ENCODE data around the gene TRPM3. TPM values are rescaled to one million over a fixed set of nuclear protein-coding genes. Genes with fewer than 3 reads are reported as not detected.

TRPM3 gene
- 1 to 10 TPM in 3 of 4 donors, under 1 TPM in 1; 0.51 to 8.4 (median 3.3) TPM for total RNA-seq

DNA sequence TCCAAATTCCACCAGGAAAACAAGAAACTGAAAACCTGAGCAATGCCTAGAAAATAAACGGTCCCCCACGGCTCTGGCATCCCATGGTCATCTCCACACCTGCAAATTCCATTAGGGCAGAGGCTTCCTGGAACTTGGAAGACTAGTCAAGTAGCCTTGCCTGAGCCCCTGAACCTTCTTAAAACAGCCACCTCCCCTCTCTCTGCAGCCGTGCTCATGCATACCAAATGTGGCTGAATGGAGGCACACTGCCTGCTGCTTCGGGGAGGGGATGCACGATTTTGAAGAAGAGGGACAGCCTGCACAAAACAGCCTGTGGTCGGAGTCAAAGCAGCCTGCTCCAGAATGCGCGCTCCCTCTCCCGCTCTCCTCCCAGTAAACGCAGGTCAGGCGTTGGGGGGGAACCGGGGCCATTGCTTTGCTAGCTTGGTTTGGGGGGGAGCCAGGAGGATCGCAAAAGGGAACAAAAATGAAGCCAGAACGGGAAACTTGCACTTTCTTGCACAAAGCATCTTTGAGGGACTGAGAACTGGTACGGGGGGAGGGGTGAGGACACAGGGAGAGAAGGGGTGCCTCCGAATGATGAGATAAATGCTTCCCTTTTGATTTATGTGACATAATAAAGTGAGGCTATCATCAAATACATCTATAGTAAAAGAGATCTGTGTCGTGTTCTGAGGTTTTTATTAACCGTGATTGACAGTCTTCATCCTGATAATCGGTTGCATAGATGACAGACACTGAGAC lies at the start of gene TRPM3:
Gene TRPM3 (minus strand): TSS at position 347 of the 747 bp plus-strand sequence. CDS start 267 bp downstream, at position 80.
- Histone ChIP-seq H3K27ac (no peak within 1 kb of the TSS), H3K9me3 (no peaks in the 10 kb centered on the region), H3K4me3 (no peak within 1 kb of the TSS), H3K27me3 (no peaks in the 10 kb centered on the region), H3K36me3 (no peaks in the 10 kb centered on the region), H3K4me1 (no peaks in the 10 kb centered on the region)
- no peak for DNase-seq
- no peak for TF ChIP-seq POLR2A (IDR thresholded peaks at IDR 0.05)
- no peak for TF ChIP-seq CTCF (IDR thresholded peaks at IDR 0.05)
- intact Hi-C loops (cut with DNase I; ENCODE audit: low total_unique reads): no loop called here

DNA sequence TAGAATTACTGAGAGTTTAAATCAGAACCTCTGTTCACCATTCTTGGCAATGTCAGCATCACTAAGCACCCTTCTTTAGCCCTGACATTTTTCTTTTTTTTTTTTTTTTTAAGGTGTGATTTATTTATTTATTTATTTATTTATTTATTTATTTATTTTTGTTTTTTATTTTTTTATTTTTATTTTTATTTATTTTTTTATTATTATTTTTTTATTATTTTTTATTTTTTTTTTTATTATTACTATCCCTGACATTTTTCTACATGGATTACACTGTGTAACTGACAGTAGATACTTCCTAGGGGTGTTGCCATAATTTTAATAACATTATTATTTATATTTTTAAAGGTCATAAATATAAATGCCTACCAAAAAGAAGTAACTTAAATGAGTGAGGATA lies 47.0 kb upstream of the TRPM3 start:
- no peak for DNase-seq
- no peaks in the 10 kb centered on the region for H3K36me3 ChIP-seq
- no peaks in the 10 kb centered on the region for H3K4me1 ChIP-seq
- H3K9me3 ChIP-seq: no peaks in the 10 kb centered on the region
- no peak overlapping the region for H3K27ac ChIP-seq
- TF ChIP-seq CTCF (IDR thresholded peaks at IDR 0.05) (no peak), POLR2A (IDR thresholded peaks at IDR 0.05) (no peak)
- no peaks in the 10 kb centered on the region for H3K27me3 ChIP-seq
- no peak overlapping the region for H3K4me3 ChIP-seq
- intact Hi-C loops (cut with DNase I; ENCODE audit: low total_unique reads): no loop called here

DNA sequence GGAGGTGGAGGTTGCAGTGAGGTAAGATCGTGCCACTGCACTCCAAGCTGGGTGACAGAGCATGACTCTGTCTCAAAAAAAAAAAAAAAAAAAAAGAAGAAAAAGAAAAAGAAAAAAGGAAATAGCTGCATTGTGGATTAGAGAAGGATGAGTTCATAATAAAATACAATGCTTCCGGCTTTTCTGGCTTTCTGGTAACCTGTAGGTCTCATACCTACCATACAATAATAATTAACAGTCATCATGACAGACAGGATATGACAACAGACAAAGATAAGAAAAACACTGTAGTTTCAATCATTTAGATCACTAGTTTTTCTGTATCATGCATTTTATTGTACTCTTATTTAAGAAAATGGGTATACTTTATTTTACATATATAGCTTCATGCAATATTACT lies 40.7 kb upstream of the TRPM3 start:
- Histone ChIP-seq H3K9me3 (no peaks in the 10 kb centered on the region), H3K27ac (no peak overlapping the region), H3K36me3 (no peaks in the 10 kb centered on the region), H3K4me1 (no peaks in the 10 kb centered on the region), H3K4me3 (no peak overlapping the region), H3K27me3 (no peaks in the 10 kb centered on the region)
- intact Hi-C loops (cut with DNase I; ENCODE audit: low total_unique reads): no loop called here
- DNase-seq: no peak
- TF ChIP-seq CTCF (IDR thresholded peaks at IDR 0.05) (no peak), POLR2A (IDR thresholded peaks at IDR 0.05) (no peak)

GRCh38 chr9:71157731-71158130 lies 36.3 kb upstream of the TRPM3 start:
- intact Hi-C loops (cut with DNase I; ENCODE audit: low total_unique reads): no loop called here
- no peaks in the 10 kb centered on the region for H3K9me3 ChIP-seq
- no peak overlapping the region for H3K27ac ChIP-seq
- no peaks in the 10 kb centered on the region for H3K4me1 ChIP-seq
- no peak overlapping the region for H3K4me3 ChIP-seq
- no peaks in the 10 kb centered on the region for H3K27me3 ChIP-seq
- DNase-seq: no peak
- H3K36me3 ChIP-seq: no peaks in the 10 kb centered on the region
- TF ChIP-seq POLR2A (IDR thresholded peaks at IDR 0.05) (no peak), CTCF (IDR thresholded peaks at IDR 0.05) (no peak)

DNA sequence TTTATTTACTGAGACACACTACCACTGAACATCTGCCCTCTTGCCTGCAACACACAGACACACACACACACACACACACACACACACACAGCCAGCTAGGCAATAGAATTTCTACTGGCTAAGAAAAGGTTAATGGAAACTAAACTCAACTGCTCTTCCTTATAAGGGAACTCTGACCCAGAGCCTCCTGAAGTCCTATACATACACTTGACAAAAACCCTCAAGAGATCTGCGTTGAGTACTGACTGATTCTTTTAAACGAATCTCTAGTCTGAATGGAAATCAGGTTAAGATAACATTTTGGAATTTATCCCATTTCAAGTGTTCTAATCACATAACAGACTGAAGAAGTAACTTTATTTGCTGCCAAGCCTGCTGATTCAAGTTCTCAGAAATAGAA lies 25.9 kb upstream of the TRPM3 start:
- Histone ChIP-seq H3K36me3 (no peaks in the 10 kb centered on the region), H3K27me3 (no peaks in the 10 kb centered on the region), H3K27ac (no peak overlapping the region), H3K4me1 (no peaks in the 10 kb centered on the region), H3K4me3 (no peak overlapping the region), H3K9me3 (no peaks in the 10 kb centered on the region)
- no peak for DNase-seq
- intact Hi-C loops (cut with DNase I; ENCODE audit: low total_unique reads): no loop called here
- TF ChIP-seq POLR2A (IDR thresholded peaks at IDR 0.05) (no peak), CTCF (IDR thresholded peaks at IDR 0.05) (no peak)
